GM12892 (cell line): Measurements from ENCODE around the gene JAM2.

Experiments
- POLR2A ChIP-seq: IDR thresholded peaks from 2 replicates; pipeline ENCODE4 v1.6.1; 2011; ENCODE audit warnings: low read depth, low read length, control low read depth
- POLR2AphosphoS5 ChIP-seq: IDR thresholded peaks from 2 replicates; pipeline ENCODE4 v1.6.1; 2011; ENCODE audit warnings: low read depth, low read length, control low read depth
- TAF1 ChIP-seq: IDR thresholded peaks from 2 replicates; pipeline ENCODE4 v1.6.1; 2011; ENCODE audit warnings: low read depth, mild to moderate bottlenecking, control low read depth, low read length, borderline replicate concordance

- TF ChIP-seq TAF1 (no peak), POLR2A (no peak), POLR2AphosphoS5 (no peak)
These were observed 62.5 kb downstream of the JAM2 start for GRCh38 chr21:25701529-25701928.
